ENCODE results near the gene POLR2L.

POLR2L gene

DNA sequence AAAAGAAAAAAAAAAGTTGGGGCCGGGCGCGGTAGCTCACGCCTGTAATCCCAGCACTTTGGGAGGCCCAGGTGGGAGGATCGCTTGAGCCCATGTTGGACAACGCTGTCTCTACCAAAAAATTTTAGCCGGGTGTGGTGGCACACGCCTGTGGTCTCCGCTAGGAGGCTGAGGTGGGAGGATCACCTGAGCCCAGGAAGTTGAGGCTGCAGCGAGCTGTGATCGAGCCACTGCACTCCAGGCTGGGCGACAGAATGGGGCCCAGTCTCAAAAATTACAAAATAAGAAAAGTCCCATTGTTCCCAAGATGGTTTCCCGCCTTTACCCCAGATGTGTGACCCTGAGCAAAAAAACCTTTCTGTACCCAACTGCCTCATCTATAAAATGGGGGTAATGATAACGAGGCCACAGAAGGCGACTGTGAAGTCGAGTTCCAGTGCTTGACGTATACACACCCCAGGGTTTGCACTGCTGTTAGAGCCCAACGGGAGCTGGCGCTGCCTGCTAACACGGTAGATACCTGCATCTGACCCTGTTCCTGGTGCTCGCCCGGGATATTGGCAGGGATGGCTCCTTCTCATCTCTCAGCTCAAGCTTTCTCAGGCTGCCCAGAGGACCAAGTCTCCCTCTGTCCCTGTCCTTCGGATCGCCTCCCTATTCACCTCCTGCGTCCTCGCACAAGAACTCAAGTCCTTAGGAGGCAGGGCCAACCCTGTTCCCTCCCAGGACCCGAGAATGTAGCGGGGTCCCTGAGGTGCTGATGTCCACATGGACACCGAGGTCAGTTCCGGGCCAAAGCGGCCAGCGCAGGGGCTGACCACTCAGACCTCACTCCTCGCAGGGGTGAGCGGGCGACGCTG lies 33.7 kb downstream of the POLR2L start:
- peak; percentile 78 for DNase-seq

DNA sequence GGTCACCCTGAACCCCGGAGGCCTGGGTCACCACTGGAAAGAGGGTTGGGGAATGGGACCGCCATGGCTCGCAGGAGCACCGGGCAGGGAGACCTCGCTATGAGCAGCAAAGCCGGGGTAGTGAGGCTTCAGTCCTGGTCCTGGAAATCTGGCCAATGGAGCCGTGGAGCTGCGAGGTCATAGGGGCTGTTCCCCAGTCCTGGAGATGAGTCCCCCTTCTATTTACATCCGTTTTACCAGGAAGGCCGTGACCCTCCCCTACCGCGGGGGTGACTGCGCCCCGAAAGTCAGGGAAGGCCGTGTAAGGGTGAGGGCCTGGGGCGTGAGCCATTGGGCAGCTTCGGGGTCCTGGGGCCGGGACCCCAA lies 37.7 kb downstream of the POLR2L start:
- no peak for DNase-seq

DNA sequence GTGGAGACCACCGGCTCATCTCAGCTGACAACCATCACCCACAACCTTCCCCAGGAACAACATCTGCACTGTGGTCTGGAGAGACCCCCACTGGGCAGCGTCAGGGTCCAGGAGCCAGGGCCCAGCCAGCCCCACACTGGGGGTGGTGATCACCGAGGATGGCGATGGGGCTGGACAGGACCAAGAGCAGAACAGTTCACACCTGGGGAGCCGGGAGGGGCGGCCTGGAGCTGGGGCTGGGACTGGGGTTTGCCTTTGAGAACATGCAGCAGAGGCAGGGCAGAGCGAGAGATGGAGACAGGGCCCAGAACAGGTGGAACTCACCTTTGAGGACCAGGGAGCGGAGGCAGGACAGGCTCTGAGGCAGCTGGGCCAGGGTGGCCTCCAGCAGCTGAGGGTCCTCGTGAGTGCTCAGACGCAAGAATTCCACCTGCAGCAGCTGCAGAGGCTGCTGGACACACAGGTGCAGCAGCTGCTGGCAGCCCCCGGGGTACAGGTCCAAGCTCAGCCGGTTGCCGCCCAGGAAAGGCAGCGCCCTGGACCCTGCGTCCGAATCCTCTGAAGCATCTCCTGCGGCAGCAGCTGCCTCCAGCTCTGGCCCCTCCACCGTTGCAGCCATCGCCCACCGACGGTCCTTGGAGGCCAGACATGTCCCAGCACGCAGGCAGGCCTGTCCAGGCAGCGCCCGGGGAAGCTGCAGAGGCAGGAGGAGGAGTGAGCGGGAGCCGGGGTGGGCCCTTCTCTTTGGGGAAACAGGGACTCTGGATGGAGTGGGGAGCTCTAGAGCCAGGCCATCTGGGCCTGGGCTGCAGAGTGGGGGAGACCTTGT lies 38.3 kb downstream of the POLR2L start:
- DNase-seq, result no peak

DNA sequence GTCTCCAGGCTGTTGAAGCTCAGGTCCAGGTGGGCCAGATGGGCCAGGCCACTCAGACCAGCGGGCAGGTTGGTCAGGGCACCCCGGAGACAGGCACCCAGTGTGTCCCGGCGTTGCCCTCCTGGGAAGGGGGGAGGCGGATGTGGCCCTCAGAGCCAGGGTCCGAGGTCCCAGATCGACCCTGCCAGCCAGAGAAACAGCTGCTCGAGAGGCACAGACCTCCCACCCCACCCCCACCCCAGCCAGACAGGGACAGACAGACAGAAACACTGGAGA lies 38.9 kb downstream of the POLR2L start:
- DNase-seq, result no peak

DNA sequence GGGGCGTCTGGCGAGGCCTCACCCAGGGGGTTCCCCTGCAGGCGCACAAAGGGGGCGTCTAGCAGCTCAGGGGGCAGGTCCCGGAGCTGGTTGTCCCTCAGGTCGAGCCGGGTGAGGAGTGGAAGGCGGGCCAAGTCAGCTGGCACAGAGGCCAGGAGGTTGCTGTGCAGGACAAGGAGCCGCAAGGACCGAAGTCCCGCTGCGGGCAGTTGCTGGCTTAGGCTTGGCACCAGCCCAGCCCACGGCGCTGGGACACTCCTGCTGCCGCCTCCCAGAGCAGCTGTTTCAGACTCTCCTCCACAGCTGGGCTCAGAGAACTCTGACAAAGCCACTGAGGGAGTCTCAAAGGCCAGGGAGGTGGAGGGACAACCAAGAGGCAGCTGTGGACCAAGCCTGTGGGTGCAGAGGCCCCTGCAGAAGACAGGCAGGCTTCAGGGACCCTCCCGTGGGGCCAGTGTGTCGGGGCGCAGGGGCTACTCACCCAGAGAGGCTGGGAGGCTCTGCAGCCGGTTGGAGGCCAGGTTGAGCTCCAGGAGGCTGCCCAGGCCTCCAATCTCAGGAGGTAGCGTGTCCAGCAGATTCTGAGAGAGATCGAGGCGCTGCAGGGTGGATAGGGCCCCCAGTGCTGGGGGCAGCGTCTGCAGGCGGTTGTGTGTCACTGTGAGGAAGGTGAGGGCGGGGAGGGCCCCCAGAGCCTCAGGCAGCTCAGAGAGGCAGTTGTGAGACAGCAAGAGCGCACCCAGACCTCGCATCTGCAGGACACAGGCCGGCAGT lies 39.4 kb downstream of the POLR2L start:
- no peak for DNase-seq

DNA sequence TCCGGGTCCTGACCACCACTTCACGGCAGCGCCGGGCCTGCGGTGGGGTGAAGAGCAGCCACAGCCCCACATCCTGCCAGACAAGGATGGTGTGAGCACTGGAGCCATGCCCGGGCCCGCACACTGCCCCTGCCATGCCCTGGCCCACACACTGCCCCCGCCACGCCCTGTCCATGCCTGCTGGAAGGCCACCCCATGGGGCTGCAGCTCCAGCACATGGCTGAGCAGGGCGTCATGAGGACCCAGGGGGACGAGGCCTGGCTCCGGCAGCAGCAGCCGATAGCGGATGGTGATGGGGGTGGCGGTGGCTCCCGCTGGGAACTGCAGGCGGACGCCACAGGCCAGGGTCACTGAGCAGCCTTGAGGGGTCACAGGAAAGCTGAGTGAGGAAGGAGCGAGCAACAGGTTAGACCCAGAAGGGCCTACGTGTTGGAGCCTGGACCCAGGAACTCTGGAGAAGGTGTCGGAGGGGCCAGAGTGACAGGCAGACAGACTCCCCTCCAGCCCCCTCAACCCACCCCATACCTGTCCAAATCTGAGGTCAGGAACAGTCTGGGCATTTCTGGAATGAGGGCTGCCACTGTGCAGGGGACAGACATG lies 40.2 kb downstream of the POLR2L start:
- no peak for DNase-seq

DNA sequence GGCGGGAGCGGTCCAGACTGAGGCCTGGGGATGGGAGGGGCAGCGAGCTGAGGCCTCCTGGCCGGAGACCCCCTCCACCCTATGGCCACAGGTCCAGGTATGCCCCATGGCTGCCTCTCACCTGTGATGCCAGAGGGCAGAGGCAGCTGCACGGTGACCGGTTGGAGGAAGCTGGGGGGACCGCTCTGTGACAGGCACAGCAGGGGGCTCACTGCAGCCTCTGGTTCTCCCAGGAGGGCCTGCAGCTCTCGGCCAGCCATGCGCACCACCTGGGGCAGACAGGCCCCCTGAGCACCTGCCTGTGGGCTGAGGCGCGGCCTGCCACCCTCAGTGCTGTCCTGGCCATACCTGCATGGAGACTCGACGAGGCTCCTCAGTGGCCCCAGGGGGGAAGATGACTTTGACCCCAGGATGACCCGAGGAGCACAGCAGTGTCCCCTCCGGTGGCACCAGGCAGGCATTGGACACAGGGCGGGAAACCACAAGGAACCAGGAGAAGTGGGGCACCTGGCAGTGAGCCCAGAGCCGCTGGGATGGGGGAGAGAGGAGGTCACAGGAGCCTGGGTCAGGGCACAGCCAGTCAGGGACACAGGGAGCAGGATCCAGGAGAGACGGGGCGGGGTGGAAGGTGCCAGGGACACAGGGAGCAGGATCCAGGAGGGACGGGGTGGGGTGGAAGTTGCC lies 41.1 kb downstream of the POLR2L start:
- DNase-seq, result no peak

DNA sequence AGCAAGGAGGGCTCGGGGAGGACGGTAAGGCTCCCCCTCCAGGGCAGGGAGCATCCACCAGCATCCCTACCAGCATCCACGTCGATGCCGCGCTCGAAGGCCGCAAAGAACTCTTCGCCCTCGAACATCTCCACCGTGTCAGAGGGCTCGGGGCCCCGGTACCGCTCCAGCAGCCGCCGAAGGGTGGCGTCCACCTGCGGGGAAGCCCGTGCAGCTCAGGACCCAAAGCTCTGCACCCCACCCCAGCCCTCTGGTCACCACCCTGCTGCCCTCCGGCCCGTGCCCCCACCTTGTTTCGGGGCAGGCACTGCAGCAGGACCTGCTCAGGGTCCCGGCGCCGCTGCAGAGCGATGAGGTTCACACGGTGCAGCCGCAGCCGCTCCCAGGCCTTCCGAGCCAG lies 41.9 kb downstream of the POLR2L start:
- no peak for DNase-seq

DNA sequence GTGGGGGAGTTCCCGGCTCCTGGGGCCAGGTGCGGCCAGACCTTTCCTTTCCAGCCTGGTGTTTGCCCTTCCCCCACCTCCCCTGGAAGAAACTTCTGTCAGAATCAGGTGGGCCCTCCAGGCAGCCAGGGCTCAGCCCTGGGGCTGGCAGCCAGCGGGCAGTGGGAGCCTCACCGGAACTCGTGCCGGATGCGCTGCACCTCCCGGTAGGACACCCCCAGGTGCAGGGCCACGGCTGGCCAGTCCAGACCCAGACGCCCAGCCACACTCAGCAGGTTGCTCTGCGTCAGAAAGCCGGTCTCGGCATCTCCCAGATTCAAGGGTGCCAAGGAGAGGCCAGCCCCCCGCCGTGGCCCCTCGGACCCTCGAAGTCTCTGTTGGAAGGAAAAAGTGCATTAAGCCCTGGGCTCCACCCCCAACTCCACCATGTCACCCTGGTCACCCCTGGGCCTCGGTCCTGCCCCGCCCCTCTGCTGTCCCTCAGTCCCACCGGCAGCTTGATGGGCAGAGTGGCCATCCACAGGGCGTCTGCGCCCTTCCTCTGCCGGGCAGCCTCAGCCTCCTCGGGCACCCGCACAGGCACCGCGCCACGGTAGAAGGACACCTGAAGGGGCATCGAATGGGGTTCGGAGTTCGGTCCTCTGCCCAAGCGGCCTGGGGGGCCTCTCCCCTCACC lies 42.5 kb downstream of the POLR2L start:
- no peak for DNase-seq

DNA sequence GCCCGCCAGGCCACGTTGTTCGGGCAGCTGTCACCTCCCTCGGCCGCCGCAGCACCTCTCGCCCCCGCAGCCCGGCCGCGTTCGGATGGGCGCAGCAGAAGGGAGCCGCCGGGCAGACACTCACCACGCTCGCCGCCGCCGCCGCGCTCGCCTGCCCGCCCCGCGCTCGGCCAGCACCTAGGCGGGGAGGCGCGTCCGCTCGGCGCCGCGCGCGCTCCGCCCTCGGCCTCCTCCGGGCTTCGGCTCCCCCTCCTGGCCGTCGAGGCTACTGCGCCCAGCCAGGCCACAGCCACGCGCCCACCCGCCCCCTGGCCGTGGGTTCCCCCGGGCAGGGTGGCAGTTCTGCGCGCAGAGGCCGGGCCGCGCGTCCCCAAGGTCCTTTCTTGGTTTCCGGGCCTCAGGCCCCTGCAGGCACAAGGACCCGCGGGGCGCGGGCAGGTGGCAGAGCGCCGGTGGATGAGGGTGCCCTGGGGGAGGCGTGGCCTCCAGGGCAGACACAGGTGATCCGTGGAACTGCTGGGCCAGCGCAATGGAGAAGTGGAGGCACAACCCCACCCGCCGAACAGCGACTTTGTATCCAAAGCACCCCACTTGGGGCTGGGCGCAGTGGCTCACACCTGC lies 44.1 kb downstream of the POLR2L start, which contains the start of gene SLC25A22:
Gene SLC25A22 (minus strand): TSS at position 189 of the 621 bp plus-strand sequence. CDS start 3,275 bp downstream, outside the sequence.
- DNase-seq, result peak; percentile 77

DNA sequence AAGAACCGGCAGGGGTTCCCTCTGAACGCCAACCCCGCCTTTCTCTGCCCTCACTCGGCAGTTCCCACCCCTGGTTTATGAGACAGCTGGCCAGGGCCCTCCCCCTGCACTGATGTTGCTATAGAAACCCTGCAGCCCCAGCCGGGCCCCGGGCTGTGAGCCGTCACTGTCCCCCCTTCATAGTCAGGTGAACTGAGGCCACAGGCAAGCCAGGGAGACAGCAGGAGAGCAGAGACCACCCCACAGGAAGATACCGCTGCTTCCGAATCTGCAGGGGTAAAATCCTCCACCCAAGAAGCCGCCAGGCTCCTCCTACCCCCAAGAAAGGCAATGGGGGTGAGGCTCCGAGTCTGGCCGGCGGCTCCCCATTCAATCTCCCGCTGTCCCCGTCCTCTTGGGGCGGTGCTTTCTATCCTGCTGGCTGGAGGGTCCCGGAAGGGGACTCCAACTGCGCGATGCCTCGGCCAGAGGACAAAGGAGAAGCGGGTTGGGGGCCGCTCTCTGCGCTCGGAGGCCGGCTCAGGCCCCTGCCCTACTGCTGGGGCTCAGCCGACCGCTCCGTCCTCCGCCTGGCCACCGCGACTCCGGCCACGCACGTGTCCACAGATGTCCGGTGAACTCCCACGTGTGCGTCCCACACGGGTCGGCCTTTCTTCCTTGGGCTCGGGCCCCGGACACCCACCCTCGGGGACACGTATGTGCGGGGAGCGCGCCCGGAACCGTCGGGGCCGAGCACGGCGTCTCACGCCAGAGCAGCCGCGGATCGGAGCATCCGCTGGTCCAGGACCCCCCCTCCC lies 44.8 kb downstream of the POLR2L start:
- DNase-seq, result peak; percentile 77

DNA sequence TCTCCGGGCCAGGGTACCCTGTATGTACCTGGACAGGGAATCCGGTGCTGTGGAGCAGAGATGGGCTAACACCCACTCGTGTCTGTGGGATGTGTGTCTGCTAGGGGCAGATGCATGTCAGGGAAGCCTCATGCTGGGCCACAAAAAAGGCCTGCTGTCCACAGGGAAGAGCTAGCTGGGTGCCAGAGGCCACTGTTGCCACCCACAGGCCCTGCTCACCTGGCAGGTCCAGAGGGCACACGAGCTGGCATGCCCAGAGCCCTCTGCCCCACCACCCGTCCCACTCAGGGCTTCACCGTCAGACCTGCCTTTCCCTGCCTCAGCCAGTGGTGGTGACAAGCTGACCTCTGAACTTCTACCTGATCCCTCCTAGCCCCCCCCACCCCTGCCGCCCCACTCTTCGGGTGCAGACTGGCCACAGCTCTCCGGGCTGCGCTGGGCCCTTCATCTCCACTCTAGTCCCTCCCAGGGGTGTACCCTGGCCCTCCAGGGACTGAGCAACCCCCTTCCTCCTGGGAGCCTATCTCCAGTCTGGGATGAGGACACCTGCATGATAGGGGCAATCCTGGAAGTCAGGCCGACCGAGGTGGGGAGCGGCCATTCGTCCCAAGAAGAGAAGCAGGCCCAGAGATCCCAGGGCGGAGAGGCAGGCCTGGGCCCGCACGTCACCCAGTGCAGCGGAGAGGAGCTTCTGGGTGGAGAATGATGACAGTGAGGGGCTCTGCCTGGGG lies 45.6 kb downstream of the POLR2L start:
- no peak for DNase-seq

DNA sequence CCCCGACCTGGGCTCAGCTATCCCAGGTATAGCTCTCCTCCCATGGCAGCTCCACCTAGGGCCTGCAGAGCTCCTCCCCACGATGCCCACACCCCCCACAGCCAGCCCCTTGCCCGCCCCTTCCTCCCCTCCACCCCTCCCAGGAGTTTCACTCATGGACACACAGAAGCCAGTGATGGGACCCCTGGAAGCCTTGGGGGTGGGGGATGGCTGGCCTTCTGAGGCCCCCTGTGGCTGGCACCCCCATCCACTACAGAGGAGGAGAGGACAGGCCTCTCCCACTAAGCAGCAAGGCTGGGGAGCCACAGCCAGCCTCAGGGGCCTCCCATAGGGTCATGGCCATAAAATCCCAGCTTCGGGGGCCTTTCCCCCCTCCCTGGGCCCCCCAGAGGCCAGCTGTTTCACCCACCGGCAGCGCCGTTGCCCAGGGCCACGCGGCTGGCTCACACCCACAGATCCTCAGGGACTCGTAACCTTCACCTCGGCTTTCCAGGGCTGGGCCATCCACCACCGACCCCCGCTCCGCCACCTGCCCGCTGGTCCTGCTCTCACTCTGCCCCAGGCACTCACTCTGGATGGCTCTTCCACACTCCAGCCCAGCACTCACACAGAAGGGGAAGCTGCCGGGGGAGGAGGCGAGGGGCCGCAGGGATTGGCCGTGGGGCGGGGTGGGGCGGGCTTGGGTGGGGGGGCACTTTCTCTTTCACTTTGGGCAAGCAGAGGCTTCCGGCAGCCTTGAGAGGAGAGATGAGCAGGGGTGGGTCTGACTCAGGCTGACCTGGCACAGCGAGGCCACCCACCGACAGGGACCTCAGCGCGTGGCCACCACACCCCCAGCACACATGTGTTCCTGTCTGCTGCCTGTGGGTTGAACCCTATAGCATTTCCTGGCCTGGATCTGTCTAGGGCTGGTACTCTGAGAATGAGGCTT lies 46.4 kb downstream of the POLR2L start:
- peak; percentile 48 for DNase-seq

DNA sequence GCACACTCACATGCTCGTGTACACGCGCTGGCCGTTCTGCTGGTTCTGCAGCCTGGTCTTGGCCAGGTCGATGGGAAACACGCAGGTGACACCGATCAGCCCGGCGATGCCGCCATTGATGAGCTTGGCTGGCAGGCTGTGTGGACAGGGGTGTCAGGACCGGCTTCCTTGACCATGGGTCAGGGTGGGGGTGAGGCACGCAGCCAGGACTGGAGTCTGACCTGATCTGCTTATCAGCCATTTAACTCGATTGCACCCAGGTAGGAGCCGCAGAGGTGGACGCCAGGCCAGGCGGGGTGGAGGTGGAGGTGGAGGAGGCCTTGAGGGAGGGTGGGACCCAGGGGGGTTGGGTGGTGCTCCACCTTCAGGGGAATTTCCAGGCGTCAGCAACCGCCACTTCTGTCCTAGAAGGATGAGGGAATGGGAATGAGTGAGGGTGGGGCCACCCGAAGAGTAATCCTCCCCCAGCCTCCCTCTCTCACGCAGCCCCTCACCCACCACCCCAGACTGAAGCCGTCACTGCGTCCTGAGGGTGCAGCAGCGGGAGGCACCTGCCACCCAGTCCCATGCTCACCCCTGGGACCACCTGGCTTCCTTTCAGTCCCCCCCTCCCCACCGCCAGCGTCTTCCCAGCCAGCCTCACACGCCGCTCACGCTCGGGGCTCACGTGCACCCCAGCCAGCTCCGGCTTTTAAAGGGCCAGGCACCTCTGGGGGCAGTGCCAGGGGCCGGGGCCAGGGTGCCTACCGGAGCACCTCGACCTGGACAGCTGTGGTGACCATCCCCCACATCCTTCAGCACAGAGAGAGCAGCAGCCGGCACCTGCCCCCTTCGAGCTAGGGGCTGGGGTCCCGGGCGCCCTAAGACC lies 47.3 kb downstream of the POLR2L start:
- no peak for DNase-seq

DNA sequence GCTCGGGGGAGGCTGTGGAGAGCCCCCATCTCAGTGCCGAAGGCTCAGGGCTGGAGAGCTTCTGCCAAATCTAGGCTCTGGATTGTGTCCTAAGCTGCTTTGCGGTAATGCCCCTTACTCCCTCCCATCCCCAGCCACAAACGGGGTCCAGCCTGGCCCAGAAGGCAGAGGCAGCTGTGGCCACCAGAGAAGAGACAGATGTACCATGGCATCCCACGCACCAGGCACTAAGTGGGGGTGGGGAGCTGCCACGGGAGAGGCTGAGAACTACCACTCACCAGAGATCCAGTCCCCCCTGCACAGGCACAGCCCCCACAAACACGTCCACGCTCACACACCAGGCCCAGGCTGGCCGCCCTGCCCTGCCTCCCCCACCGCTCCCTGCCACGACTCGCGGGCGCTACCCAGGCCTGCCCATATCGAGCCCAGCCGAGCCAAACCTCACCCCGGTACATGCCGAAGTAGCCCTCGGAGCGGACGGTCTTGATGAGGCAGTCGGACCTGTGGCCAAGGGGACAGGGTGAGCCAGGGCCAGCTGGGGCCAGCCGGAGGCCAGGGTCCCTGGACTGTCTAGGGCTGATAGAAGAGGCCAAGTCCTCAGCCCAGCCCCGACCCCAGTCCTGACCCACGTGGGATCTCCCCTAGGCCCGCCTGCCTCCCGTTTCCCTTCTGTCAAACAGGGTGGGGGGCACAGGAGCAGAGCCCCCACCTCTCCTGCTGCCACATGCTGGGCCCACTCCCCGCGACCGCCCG lies 48.1 kb downstream of the POLR2L start:
- no peak for DNase-seq

DNA sequence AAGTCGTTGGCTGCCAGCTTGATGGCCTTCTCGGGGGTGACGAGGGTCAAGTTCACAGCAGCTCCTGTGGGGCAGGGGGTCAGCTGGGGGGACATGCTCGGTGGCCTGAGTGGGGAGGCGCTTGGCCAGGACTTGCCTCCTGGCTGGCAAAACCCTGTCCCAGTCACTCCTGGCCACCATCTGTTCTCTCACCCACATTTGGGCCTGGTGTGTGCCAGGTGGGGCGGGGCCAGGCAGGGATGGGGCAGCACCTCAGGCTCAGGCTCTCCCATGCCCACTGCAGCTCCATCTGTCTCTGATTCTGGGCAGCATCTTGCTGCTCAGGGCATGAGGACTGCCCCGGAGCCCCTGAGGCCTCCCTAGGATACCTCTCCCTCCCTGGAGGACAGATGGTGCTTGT lies 48.8 kb downstream of the POLR2L start:
- DNase-seq, result no peak

DNA sequence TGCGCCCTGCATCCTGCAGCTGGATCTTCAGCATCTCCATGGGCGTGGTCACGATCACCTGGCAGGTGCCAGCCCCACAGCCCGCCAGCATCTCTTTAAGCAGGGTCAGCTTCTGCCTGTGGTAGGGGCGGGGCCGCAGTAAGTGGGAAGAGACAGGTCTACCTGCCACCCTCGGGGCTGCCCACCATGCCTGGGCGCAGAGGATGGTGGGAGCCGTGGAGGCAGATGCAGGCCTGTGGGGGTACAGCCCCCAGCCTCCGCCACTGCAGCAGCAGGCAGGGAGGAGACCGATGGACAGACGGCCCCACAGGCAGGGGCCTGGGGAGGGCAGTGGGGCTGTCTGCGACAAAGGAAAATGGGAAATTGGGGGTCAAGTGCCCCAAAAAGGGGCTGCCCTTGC lies 49.5 kb downstream of the POLR2L start:
- no peak for DNase-seq

Data from midbrain (tissue), 1 donor.